ENCODE results near the gene ARHGAP26.

DNA sequence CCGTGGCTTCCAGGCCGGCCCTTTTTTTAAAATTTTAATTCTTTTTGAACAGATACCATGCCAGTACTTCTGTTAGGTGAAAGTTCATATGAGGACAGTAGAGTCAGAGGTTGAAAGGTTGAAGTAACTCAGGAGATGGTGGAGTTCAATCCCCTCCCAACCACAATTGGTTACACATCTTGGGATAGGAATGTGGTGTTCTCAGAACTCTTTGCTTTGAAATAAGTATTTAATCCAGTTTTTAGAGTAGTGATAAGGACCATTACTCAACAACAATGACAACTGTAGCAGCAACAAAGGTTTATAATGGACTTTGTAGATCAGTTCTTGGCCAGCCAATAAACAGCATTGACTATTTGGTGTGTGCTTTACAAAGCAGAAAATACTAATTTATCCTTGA is 116.0 kb downstream of the ARHGAP26 start:
- TF ChIP-seq, protein P1, sequence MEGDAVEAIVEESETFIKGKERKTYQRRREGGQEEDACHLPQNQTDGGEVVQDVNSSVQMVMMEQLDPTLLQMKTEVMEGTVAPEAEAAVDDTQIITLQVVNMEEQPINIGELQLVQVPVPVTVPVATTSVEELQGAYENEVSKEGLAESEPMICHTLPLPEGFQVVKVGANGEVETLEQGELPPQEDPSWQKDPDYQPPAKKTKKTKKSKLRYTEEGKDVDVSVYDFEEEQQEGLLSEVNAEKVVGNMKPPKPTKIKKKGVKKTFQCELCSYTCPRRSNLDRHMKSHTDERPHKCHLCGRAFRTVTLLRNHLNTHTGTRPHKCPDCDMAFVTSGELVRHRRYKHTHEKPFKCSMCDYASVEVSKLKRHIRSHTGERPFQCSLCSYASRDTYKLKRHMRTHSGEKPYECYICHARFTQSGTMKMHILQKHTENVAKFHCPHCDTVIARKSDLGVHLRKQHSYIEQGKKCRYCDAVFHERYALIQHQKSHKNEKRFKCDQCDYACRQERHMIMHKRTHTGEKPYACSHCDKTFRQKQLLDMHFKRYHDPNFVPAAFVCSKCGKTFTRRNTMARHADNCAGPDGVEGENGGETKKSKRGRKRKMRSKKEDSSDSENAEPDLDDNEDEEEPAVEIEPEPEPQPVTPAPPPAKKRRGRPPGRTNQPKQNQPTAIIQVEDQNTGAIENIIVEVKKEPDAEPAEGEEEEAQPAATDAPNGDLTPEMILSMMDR (IDR thresholded peaks at IDR 0.05; ENCODE audit: poor library complexity, severe bottlenecking) = no peak
- TF ChIP-seq MXI1 (conservative IDR thresholded peaks at IDR 0.05; ENCODE audit: poor library complexity, severe bottlenecking) (no peak), RAD21 (conservative IDR thresholded peaks at IDR 0.05) (no peak), EP300 (conservative IDR thresholded peaks at IDR 0.05; ENCODE audit: poor library complexity, severe bottlenecking) (no peak), SMC3 (conservative IDR thresholded peaks at IDR 0.05; ENCODE audit: poor library complexity) (no peak)
